ENCODE measurements around the gene CABP4. TPM values are rescaled to one million over a fixed set of nuclear protein-coding genes. Genes with fewer than 3 reads are reported as not detected.

The CABP4 gene
- total and polyA plus RNA-seq, 10 of the 15 experiments (the other 5 are each of a cell fraction or from before 2014, with no cell fraction given): 0.04 to 0.41 (median 0.14) TPM; not detected in 2

- DNase-seq (ENCODE audit: low read depth, low spot score): no peak
- ChIA-PET CTCF (no interaction called here), SMC1A (ENCODE audit: uncharacterized antibody, unreplicated experiment) (no interaction called here)
These were observed 40.3 kb downstream of the CABP4 start for GRCh38 chr11:67495234-67496005.

More at GRCh38 chr11:67495234-67496005, 40.3 kb downstream of the CABP4 start:
- RAD21 ChIA-PET (ENCODE audit: unreplicated experiment): interaction anchor here (0.8 kb wide), 1 partner anchor 141 kb away, joined by 3 read pairs; no protein-coding TSS in a partner anchor
- Histone ChIP-seq H3K9me3 (replicated peaks; ENCODE audit: control insufficient read depth, insufficient read depth, low read length) (no peaks in the 10 kb centered on the region), H3K9ac (ENCODE audit: control insufficient read depth, insufficient read depth, low read length) (no peak overlapping the region), H3K27me3 (replicated peaks in 1 of 2; ENCODE audit: control insufficient read depth in 2 of 2, insufficient read depth in 2 of 2, low read length in 1 of 2) (no peaks in the 10 kb centered on the region), H3K27ac (ENCODE audit: control insufficient read depth, insufficient read depth) (no peak overlapping the region), H3K4me1 (ENCODE audit: control insufficient read depth, insufficient read depth, low read length) (no peaks in the 10 kb centered on the region), H3K4me3 (no peak overlapping the region), H2AFZ (ENCODE audit: control insufficient read depth, low read depth, low read length) (no peak overlapping the region), H3K4me2 (ENCODE audit: control insufficient read depth, insufficient read depth) (no peak overlapping the region), H3K36me3 (ENCODE audit: control insufficient read depth in 2 of 2, insufficient read depth in 2 of 2, low read length in 1 of 2) (peaks cover 1 to 14% of the 10 kb centered on the region in 2 experiments; a peak in 3 of 4 replicates), H3K79me2 (ENCODE audit: control insufficient read depth, insufficient read depth, low read length) (no peaks in the 10 kb centered on the region), H4K20me1 (ENCODE audit: control insufficient read depth, insufficient read depth) (no peaks in the 10 kb centered on the region; the same call in 1 of the 2 replicates)
- WGBS (ENCODE audit: insufficient coverage, insufficient replicate concordance, low lambda C conversion rate, missing lambda C conversion rate): 96% methylated on average over 16 of the region's 16 CpGs
- ATAC-seq (no peak), FAIRE-seq (no peak)
- BruUV-seq (replicated peaks): no TSS peak
- intact Hi-C loops (cut with micrococcal nuclease; ENCODE audit: unreplicated experiment) (no loop called here), in situ Hi-C loops (cut with MboI) (no loop called here)
- POLR2A ChIA-PET: no interaction called here
- TF ChIP-seq CHD4 (IDR thresholded peaks at IDR 0.05) (no peak), PAX8 (IDR thresholded peaks at IDR 0.05) (no peak), ZNF24 (IDR thresholded peaks at IDR 0.05) (no peak), HDAC6 (IDR thresholded peaks at IDR 0.05; ENCODE audit: unreplicated experiment) (no peak), EZH2 (IDR thresholded peaks at IDR 0.05; ENCODE audit: borderline replicate concordance, control insufficient read depth, low read depth, low read length) (no peak), DPF2 (IDR thresholded peaks at IDR 0.05) (no peak), CEBPB (IDR thresholded peaks at IDR 0.05; ENCODE audit: borderline replicate concordance in 1 of 2, low read depth in 2 of 2, low read length in 2 of 2) (no peak), IKZF2 (IDR thresholded peaks at IDR 0.05) (no peak), MLLT1 (IDR thresholded peaks at IDR 0.05) (no peak), RELB (IDR thresholded peaks at IDR 0.05; ENCODE audit: low read depth) (no peak), NKRF (conservative IDR thresholded peaks at IDR 0.05) (no peak), BACH1 (IDR thresholded peaks at IDR 0.05; ENCODE audit: borderline replicate concordance) (no peak), JUNB (IDR thresholded peaks at IDR 0.05) (no peak), STAT1 (conservative IDR thresholded peaks at IDR 0.05) (no peak)

Data from GM12878 (cell line).